H9 (cell line): ENCODE measurements around the gene CRY1. TPM values are rescaled to one million over a fixed set of nuclear protein-coding genes. Genes with fewer than 3 reads are reported as not detected.

Experiments
- DNase-seq: peaks from one replicate; pipeline ENCODE4 v3.0.0-alpha.2; 2017
- H2AFZ ChIP-seq: one replicate; pipeline ENCODE4 v1.6.1; 2013; ENCODE audit warnings: mild to moderate bottlenecking, low read length, control low read depth, moderate library complexity
- H2AK5ac ChIP-seq: 2 replicates; pipeline ENCODE4 v1.6.1; 2013; ENCODE audit warnings: low read length, control low read depth, mixed read lengths; ENCODE audit not compliant: insufficient read length
- H2BK120ac ChIP-seq: one replicate; pipeline ENCODE4 v1.6.1; 2013; ENCODE audit warnings: low read depth, mild to moderate bottlenecking, low read length, control low read depth, inconsistent platforms; ENCODE audit not compliant: poor library complexity, severe bottlenecking
- H2BK12ac ChIP-seq: 2 replicates; pipeline ENCODE4 v1.6.1; 2013; ENCODE audit warnings: low read length, control low read depth, mixed read lengths, low read depth; ENCODE audit not compliant: insufficient read length
- H2BK15ac ChIP-seq: 2 replicates; pipeline ENCODE4 v1.6.1; 2013; ENCODE audit warnings: low read depth, low read length, control low read depth
- H2BK20ac ChIP-seq: one replicate; pipeline ENCODE4 v1.6.1; 2013; ENCODE audit warnings: low read depth, mild to moderate bottlenecking, low read length, control low read depth, inconsistent platforms; ENCODE audit not compliant: poor library complexity, severe bottlenecking
- H2BK5ac ChIP-seq: 2 replicates; pipeline ENCODE4 v1.6.1; 2013; ENCODE audit warnings: low read length, control low read depth, mixed read lengths; ENCODE audit not compliant: insufficient read length
- H3K14ac ChIP-seq: 2 replicates; pipeline ENCODE4 v1.6.1; 2013; ENCODE audit warnings: low read length, control low read depth; ENCODE audit not compliant: insufficient read depth
- H3K18ac ChIP-seq: 2 replicates; pipeline ENCODE4 v1.6.1; 2013; ENCODE audit warnings: low read depth, mild to moderate bottlenecking, mixed read lengths, low read length, control low read depth; ENCODE audit not compliant: insufficient read length
- H3K23ac ChIP-seq: 2 replicates; pipeline ENCODE4 v1.6.1; 2013; ENCODE audit warnings: low read length, control low read depth, mixed read lengths, low read depth; ENCODE audit not compliant: insufficient read length
- H3K23me2 ChIP-seq: 2 replicates; pipeline ENCODE4 v1.6.1; 2013; ENCODE audit warnings: low read depth, mild to moderate bottlenecking, mixed read lengths, low read length, control low read depth; ENCODE audit not compliant: insufficient read length, poor library complexity, severe bottlenecking
- H3K27ac ChIP-seq: 2 replicates; pipeline ENCODE4 v1.5.1; 2013; ENCODE audit warnings: low read length, control low read depth, mixed read lengths, low read depth; ENCODE audit not compliant: insufficient read length
- H3K27me3 ChIP-seq: 2 replicates; pipeline ENCODE4 v1.6.1; 2013; ENCODE audit warnings: low read length, control low read depth, inconsistent platforms; ENCODE audit not compliant: insufficient read depth
- H3K4ac ChIP-seq: 2 replicates; pipeline ENCODE4 v1.6.1; 2013; ENCODE audit warnings: low read depth, mild to moderate bottlenecking, control low read depth, inconsistent platforms, low read length, moderate library complexity
- H3K4me1 ChIP-seq: 2 replicates; pipeline ENCODE4 v1.6.1; 2013; ENCODE audit warnings: low read length, control low read depth, inconsistent platforms; ENCODE audit not compliant: insufficient read depth
- H3K4me2 ChIP-seq: 2 replicates; pipeline ENCODE4 v1.6.1; 2013; ENCODE audit warnings: low read length, control low read depth, mixed read lengths; ENCODE audit not compliant: insufficient read length, insufficient read depth
- H3K56ac ChIP-seq: 2 replicates; pipeline ENCODE4 v1.6.1; 2013; ENCODE audit warnings: low read depth, mild to moderate bottlenecking, mixed read lengths, low read length, control low read depth; ENCODE audit not compliant: insufficient read length
- H3K79me1 ChIP-seq: 2 replicates; pipeline ENCODE4 v1.6.1; 2013; ENCODE audit warnings: low read depth, mild to moderate bottlenecking, moderate library complexity, low read length, control low read depth, inconsistent platforms; ENCODE audit not compliant: insufficient read depth, poor library complexity, severe bottlenecking
- H3K79me2 ChIP-seq: 2 replicates; pipeline ENCODE4 v1.6.1; 2013; ENCODE audit warnings: low read length, control low read depth, inconsistent platforms; ENCODE audit not compliant: insufficient read depth
- H3K9ac ChIP-seq: 2 replicates; pipeline ENCODE4 v1.6.1; 2013; ENCODE audit warnings: low read length, control low read depth, mixed read lengths; ENCODE audit not compliant: insufficient read length; ENCODE audit errors: extremely low read depth
- H3K9me3 ChIP-seq: one replicate; pipeline ENCODE4 v1.6.1; 2013; ENCODE audit warnings: low read depth, low read length, inconsistent platforms; ENCODE audit not compliant: control insufficient read depth
- H3T11ph ChIP-seq: one replicate; pipeline ENCODE4 v1.6.1; 2013; ENCODE audit warnings: mild to moderate bottlenecking, low read length, control low read depth, inconsistent platforms
- H4K20me1 ChIP-seq: one replicate; pipeline ENCODE4 v1.6.1; 2013; ENCODE audit not compliant: control insufficient read depth, insufficient read length, insufficient read depth
- H4K5ac ChIP-seq: 2 replicates; pipeline ENCODE4 v1.6.1; 2013; ENCODE audit warnings: low read depth, mild to moderate bottlenecking, mixed read lengths, low read length, control low read depth; ENCODE audit not compliant: insufficient read length
- H4K8ac ChIP-seq: replicated peaks from 2 replicates; pipeline ENCODE4 v1.6.1; 2013; ENCODE audit warnings: low read length, control low read depth, mixed read lengths, low read depth; ENCODE audit not compliant: insufficient read length
- H4K91ac ChIP-seq: 2 replicates; pipeline ENCODE4 v1.6.1; 2013; ENCODE audit warnings: low read depth, mild to moderate bottlenecking, moderate library complexity, mixed read lengths, low read length, control low read depth; ENCODE audit not compliant: insufficient read length
- H3K27ac Mint-ChIP-seq, 3 experiments: 2 replicates in 2 of 3; 3 replicates in 1 of 3; pipeline ENCODE4 v1.8.0; 2020 to 2021; ENCODE audit warnings: mixed read lengths in 3 of 3, mild to moderate bottlenecking in 1 of 3, moderate library complexity in 1 of 3
- H3K27me3 Mint-ChIP-seq: 2 replicates; pipeline ENCODE4 v1.8.0; 2021; ENCODE audit warnings: low read depth, mild to moderate bottlenecking, moderate library complexity, mixed read lengths
- H3K36me3 Mint-ChIP-seq, 3 experiments: 2 replicates in 2 of 3; 3 replicates in 1 of 3; pipeline ENCODE4 v1.8.0; 2020 to 2021; ENCODE audit warnings: low read depth in 3 of 3, mixed read lengths in 3 of 3; ENCODE audit not compliant: insufficient read depth in 1 of 3
- H3K4me1 Mint-ChIP-seq, 2 experiments: 2 replicates each; pipeline ENCODE4 v1.8.0; 2020; ENCODE audit warnings: mixed read lengths in 2 of 2
- H3K4me3 Mint-ChIP-seq, 2 experiments: 2 replicates in 1 of 2; 3 replicates in 1 of 2; pipeline ENCODE4 v1.8.0; 2020 to 2021; ENCODE audit warnings: mild to moderate bottlenecking in 2 of 2, mixed read lengths in 2 of 2, moderate library complexity in 1 of 2
- H3K9me3 Mint-ChIP-seq, 2 experiments: 2 replicates in 1 of 2; 3 replicates in 1 of 2; pipeline ENCODE4 v1.8.0; 2020; ENCODE audit warnings: mild to moderate bottlenecking in 2 of 2, mixed read lengths in 2 of 2, moderate library complexity in 1 of 2
- CTCF ChIP-seq: fragments of 200-600 bp; sonication (generic); conservative IDR thresholded peaks from 3 replicates; pipeline ENCODE4 v1.8.0; 2021; ENCODE audit warnings: antibody characterized with exemption, mild to moderate bottlenecking
- WGBS: extraction: QIAGEN DNeasy Blood & Tissue Kit; methylation state at CpG from one replicate; pipeline ENCODE4 v1.1.7; 2013; ENCODE audit warnings: missing lambda C conversion rate, low lambda C conversion rate, mixed read lengths; ENCODE audit not compliant: insufficient read length; ENCODE audit errors: extremely low coverage; 5-methylcytosine and 5-hydroxymethylcytosine counted together
- total RNA-seq: library from RNA; stranded (reverse); gene quantifications from 2 replicates; pipeline ENCODE4 v1.2.1, GENCODE V29; 2021

Gene CRY1
- total RNA-seq, 1 experiment from 2014 or later: 23.5 TPM

- H2AFZ ChIP-seq: no peak overlapping the region
- peaks cover 3% of the 10 kb centered on the region; the same call in 1 of the 2 replicates for H3K27me3 Mint-ChIP-seq
- H2BK12ac ChIP-seq: no peak overlapping the region
- 0 out of 2 replicates have a peak, but pooled peaks cover 1% of the 10 kb centered on the region for H3K4me1 ChIP-seq
- no peak overlapping the region for H2BK20ac ChIP-seq
- no peak overlapping the region for H3T11ph ChIP-seq
- WGBS: no CpG with 5 or more reads among the region's 12 CpGs
- H3K27me3 ChIP-seq: no peaks in the 10 kb centered on the region
- no peak overlapping the region for H4K5ac ChIP-seq
- H3K4me2 ChIP-seq: no peak overlapping the region
- H3K56ac ChIP-seq: no peak overlapping the region
- peaks cover 9 to 10% of the 10 kb centered on the region in 2 experiments for H3K4me1 Mint-ChIP-seq
- TF ChIP-seq CTCF: no peak
- no peak overlapping the region for H3K27ac ChIP-seq
- no peak overlapping the region for H2AK5ac ChIP-seq
- no peak overlapping the region for H3K14ac ChIP-seq
- H3K23ac ChIP-seq: no peak overlapping the region
- no peak overlapping the region for H2BK120ac ChIP-seq
- DNase-seq: no peak
- no peak overlapping the region for H3K9ac ChIP-seq
- H2BK15ac ChIP-seq: no peak overlapping the region
- no peak overlapping the region for H2BK5ac ChIP-seq
- no peak overlapping the region for H3K4me3 Mint-ChIP-seq
- no peak overlapping the region for H3K27ac Mint-ChIP-seq
- H3K9me3 Mint-ChIP-seq: no peaks in the 10 kb centered on the region
- H3K4ac ChIP-seq: no peak overlapping the region
- H3K9me3 ChIP-seq: no peaks in the 10 kb centered on the region
- H3K79me2 ChIP-seq: no peaks in the 10 kb centered on the region
- H4K20me1 ChIP-seq: no peaks in the 10 kb centered on the region
- H3K23me2 ChIP-seq: no peaks in the 10 kb centered on the region
- no peaks in the 10 kb centered on the region for H3K79me1 ChIP-seq
- no peak overlapping the region for H3K18ac ChIP-seq
- no peaks in the 10 kb centered on the region for H3K36me3 Mint-ChIP-seq
- no peak overlapping the region for H4K8ac ChIP-seq
- no peak overlapping the region for H4K91ac ChIP-seq
Observed at GRCh38 chr12:107109726-107110719, 16.7 kb upstream of the CRY1 start.
